Measurements from ENCODE around the gene NEK10.
A peak's percentile ranks its signal among the peaks of the same experiment; 100 is the strongest.
"Not testable (repeated sequence)": the region's sequence is repeated elsewhere in the genome, so short reads cannot be mapped to it uniquely, and the experiment has no call there.

The NEK10 gene

GRCh38 chr3:27368831-27369607 is at the start of gene NEK10:
Gene NEK10 (minus strand): TSS chr3:27369383. CDS start chr3:27352882, 16,501 bp downstream.
- peak; percentile 85 for DNase-seq (ENCODE audit: low read depth)

- DNase-seq (ENCODE audit: low read depth), result no peak
Observed at GRCh38 chr3:27415202-27415601, 46.0 kb upstream of the NEK10 start.

GRCh38 chr3:27392950-27393679 is 23.9 kb upstream of the NEK10 start:
- no peak for DNase-seq (ENCODE audit: low read depth)

- DNase-seq (ENCODE audit: low read depth), result not testable (repeated sequence)
Observed at GRCh38 chr3:27392414-27392813, 23.2 kb upstream of the NEK10 start.

- DNase-seq (ENCODE audit: low read depth), result no peak
Observed at GRCh38 chr3:27391796-27392195, 22.6 kb upstream of the NEK10 start.

- DNase-seq (ENCODE audit: low read depth), result peak; percentile 8
Observed at GRCh38 chr3:27387625-27388024, 18.4 kb upstream of the NEK10 start.

GRCh38 chr3:27385504-27385903 is 16.3 kb upstream of the NEK10 start:
- no peak for DNase-seq (ENCODE audit: low read depth)

- no peak for DNase-seq (ENCODE audit: low read depth)
Observed at GRCh38 chr3:27384191-27384590, 15.0 kb upstream of the NEK10 start.

GRCh38 chr3:27380433-27381357 is 11.5 kb upstream of the NEK10 start:
- DNase-seq (ENCODE audit: low read depth), result no peak

- DNase-seq (ENCODE audit: low read depth), result peak; percentile 19
Observed at GRCh38 chr3:27378331-27378730, 9.1 kb upstream of the NEK10 start.

- DNase-seq (ENCODE audit: low read depth), result no peak
Observed at GRCh38 chr3:27376109-27376772, 7.1 kb upstream of the NEK10 start.

GRCh38 chr3:27366062-27366591 is 3.1 kb downstream of the NEK10 start:
- no peak for DNase-seq (ENCODE audit: low read depth)

GRCh38 chr3:27360113-27361078 is 8.8 kb downstream of the NEK10 start:
- peak; percentile 53 for DNase-seq (ENCODE audit: low read depth)

- no peak for DNase-seq (ENCODE audit: low read depth)
Observed at GRCh38 chr3:27358372-27358771, 10.8 kb downstream of the NEK10 start.

GRCh38 chr3:27357665-27358258 is 11.4 kb downstream of the NEK10 start:
- DNase-seq (ENCODE audit: low read depth), result peak; percentile 58

- peak; percentile 16 for DNase-seq (ENCODE audit: low read depth)
Observed at GRCh38 chr3:27356976-27357375, 12.2 kb downstream of the NEK10 start.

- no peak for DNase-seq (ENCODE audit: low read depth)
Observed at GRCh38 chr3:27354588-27355203, 14.5 kb downstream of the NEK10 start.

GRCh38 chr3:27354161-27354560 is 15.0 kb downstream of the NEK10 start:
- DNase-seq (ENCODE audit: low read depth), result no peak

- DNase-seq (ENCODE audit: low read depth), result peak; percentile 19
Observed at GRCh38 chr3:27353221-27353620, 16.0 kb downstream of the NEK10 start.

Data from amniotic epithelial cell (primary cell).